Uterus (tissue), 4 donors: Measurements from ENCODE around the gene CATSPER4. TPM values are rescaled to one million over a fixed set of nuclear protein-coding genes. Genes with fewer than 3 reads are reported as not detected.

Experiments used
- DNase-seq, 2 donors: peaks; one replicate each; pipeline ENCODE4 v3.0.0-alpha.2; 2019 to 2020
- H3K27ac ChIP-seq, 2 donors: fragments of 200-600 bp; sonication (generic); 1 replicate in 1 of 2; 2 replicates in 1 of 2; pipeline ENCODE4 v1.5.1; 2016 to 2018
- H3K27me3 ChIP-seq, 2 donors: fragments of 200-600 bp; sonication (generic); one replicate each; pipeline ENCODE4 v1.5.1; 2018 to 2019; ENCODE audit warnings: control low read depth in 1 of 2
- H3K36me3 ChIP-seq, 2 donors: fragments of 200-600 bp; sonication (generic); one replicate each; pipeline ENCODE4 v1.5.1; 2019; ENCODE audit warnings: control low read depth in 1 of 2
- H3K4me1 ChIP-seq, 2 donors: fragments of 200-600 bp; sonication (generic); one replicate each; pipeline ENCODE4 v1.5.1; 2018 to 2019; ENCODE audit warnings: control low read depth in 1 of 2
- H3K4me3 ChIP-seq, 2 donors: fragments of 200-600 bp; sonication (generic); 1 replicate in 1 of 2; 2 replicates in 1 of 2; pipeline ENCODE4 v1.5.1; 2018 to 2019; ENCODE audit warnings: mild to moderate bottlenecking in 1 of 2
- H3K9me3 ChIP-seq, 2 donors: fragments of 200-600 bp; sonication (generic); one replicate each; pipeline ENCODE4 v1.5.1; 2019; ENCODE audit warnings: control low read depth in 1 of 2
- POLR2A ChIP-seq, 2 donors: fragments of 450-650 bp; IDR thresholded peaks; one replicate each; pipeline ENCODE4 v1.6.1; 2016; ENCODE audit warnings: antibody characterized with exemption in 2 of 2, mild to moderate bottlenecking in 1 of 2, moderate library complexity in 1 of 2
- intact Hi-C: fragments of 100-400 bp; cut with DNase I; formaldehyde crosslinking; loops from one replicate; pipeline ENCODE4 v1.15.1; 2023; ENCODE audit warnings: low total_unique reads
- total RNA-seq, 4 donors: library from RNA; depleted of rRNA in 3 of 4; stranded (reverse); fragments of >200 nt in 3 of 4; gene quantifications; one replicate each; pipeline versions ENCODE4 v1.1.0 to v1.2.4, GENCODE V29; 2014 to 2023
- TF ChIP-seq, protein P1 (sequence below), 4 experiments: fragments of 200-600 bp in 2 of 4; fragments of 450-650 bp in 2 of 4; sonication (generic) in 2 of 4; IDR thresholded peaks; one replicate each; pipeline ENCODE4 v1.5.1; 2016 to 2019; ENCODE audit warnings: antibody characterized with exemption in 4 of 4, mild to moderate bottlenecking in 2 of 4, moderate library complexity in 1 of 4
- donor health status: DM: yes; HTN: yes; CAD: no.

The CATSPER4 gene
- not detected for total RNA-seq

DNA sequence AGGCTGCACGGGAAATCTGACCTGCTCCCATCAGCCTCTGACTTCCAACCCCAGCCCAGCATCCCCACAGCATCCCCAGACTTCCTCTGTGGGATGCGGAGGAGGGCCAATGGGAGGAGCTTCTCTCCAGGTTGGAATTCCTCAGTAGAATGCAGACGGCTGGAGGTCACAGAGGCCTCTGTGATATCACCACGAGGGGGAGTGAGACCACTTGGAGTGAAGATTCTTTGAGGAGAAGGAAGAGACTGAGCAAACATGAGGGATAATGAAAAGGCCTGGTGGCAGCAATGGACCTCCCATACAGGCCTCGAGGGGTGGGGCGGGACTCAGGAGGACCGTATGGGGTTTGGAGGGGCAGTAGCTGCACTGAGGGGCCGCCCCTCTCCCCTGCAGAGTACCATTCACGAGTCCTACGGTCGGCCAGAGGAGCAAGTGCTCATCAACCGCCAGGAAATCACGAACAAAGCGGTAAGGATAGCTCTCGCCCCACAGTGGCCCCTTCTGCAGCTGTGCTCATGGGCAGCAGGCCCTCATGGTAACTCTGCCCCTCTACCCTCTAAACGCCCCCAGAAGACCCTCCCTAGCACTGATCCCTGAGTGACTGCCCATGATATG, at the start of gene CATSPER4:
Gene CATSPER4 (plus strand): TSS at position 230 of the 615 bp plus-strand sequence. CDS start 26 bp downstream, at position 256.
- H3K36me3 ChIP-seq: no peaks in the 10 kb centered on the region
- H3K27me3 ChIP-seq: no peaks in the 10 kb centered on the region
- no peak within 1 kb of the TSS for H3K27ac ChIP-seq
- no peaks in the 10 kb centered on the region for H3K9me3 ChIP-seq
- no peak for DNase-seq
- no peak within 1 kb of the TSS for H3K4me3 ChIP-seq
- no peak for TF ChIP-seq POLR2A (IDR thresholded peaks at IDR 0.05)
- TF ChIP-seq, protein P1, sequence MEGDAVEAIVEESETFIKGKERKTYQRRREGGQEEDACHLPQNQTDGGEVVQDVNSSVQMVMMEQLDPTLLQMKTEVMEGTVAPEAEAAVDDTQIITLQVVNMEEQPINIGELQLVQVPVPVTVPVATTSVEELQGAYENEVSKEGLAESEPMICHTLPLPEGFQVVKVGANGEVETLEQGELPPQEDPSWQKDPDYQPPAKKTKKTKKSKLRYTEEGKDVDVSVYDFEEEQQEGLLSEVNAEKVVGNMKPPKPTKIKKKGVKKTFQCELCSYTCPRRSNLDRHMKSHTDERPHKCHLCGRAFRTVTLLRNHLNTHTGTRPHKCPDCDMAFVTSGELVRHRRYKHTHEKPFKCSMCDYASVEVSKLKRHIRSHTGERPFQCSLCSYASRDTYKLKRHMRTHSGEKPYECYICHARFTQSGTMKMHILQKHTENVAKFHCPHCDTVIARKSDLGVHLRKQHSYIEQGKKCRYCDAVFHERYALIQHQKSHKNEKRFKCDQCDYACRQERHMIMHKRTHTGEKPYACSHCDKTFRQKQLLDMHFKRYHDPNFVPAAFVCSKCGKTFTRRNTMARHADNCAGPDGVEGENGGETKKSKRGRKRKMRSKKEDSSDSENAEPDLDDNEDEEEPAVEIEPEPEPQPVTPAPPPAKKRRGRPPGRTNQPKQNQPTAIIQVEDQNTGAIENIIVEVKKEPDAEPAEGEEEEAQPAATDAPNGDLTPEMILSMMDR (IDR thresholded peaks at IDR 0.05): no peak
- intact Hi-C loops: no loop called here
- no peaks in the 10 kb centered on the region for H3K4me1 ChIP-seq

DNA sequence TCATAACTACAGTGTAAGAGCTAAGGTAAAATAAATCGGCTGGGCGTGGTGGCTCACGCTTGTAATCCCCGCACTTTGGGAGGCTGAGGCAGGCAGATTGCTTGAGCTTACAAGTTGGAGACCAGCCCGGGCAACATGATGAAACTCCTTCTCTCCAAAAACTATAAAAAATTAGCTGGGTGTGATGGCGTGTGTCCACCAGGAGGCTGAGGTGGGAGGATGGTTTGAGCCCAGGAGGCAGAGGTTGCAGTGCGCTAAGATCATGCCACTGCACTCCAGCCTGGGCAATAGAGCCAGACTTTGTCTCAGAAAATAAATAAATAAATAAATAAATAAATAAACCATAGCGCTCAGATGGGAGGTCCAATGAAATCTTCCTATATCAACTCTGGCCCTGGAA, 48.2 kb upstream of the CATSPER4 start:
- H3K36me3 ChIP-seq: no peaks in the 10 kb centered on the region
- DNase-seq: no peak
- H3K4me3 ChIP-seq: no peak overlapping the region
- intact Hi-C loops: no loop called here
- no peak overlapping the region for H3K27ac ChIP-seq
- H3K27me3 ChIP-seq: no peaks in the 10 kb centered on the region
- no peaks in the 10 kb centered on the region for H3K4me1 ChIP-seq
- no peak for TF ChIP-seq POLR2A (IDR thresholded peaks at IDR 0.05)
- TF ChIP-seq, protein P1 (IDR thresholded peaks at IDR 0.05): no peak
- no peaks in the 10 kb centered on the region for H3K9me3 ChIP-seq

DNA sequence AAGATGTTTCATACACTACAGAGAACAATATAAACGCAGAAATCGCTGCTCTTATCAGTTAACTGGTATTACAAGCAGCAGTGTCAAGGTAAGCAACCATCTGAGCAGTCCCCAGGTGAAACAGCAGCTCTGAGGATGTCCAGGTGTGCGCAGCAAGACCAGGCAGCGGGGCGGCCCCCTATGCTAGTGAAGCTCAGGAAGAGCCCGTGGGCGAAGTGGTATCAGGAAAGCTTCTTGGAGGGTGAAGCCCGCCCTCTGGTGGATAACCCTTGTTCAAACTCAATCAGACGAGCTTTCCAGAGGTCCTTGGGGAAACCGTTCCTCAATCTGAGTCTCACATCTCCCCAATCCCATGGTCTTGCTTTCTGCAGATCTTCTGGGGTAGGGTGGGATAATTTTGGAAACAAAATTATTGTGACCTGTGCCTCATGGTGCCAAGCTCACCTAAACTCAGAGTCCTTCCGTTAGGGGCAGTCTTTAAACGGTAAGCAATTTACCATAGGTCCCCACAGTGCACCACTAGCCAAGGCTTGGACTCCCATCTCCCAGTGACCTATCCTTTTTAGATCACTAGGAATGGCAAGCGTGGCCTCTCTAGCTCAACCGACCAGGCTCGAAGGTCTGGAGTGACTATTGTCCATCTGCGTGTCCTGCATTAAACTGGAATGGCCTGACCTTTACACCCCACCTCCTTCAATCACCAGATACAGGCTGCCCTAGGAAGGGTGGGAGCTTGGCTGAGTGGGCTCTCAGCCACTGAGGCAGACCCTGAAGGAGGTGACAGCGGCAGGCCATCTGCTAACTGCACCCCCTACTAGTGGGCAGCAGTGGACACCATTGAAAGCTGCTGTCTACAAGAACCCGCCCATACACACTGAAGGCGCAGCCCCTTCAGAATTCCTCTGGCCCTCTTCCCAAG, 45.1 kb upstream of the CATSPER4 start:
- no peaks in the 10 kb centered on the region for H3K27me3 ChIP-seq
- H3K9me3 ChIP-seq: no peaks in the 10 kb centered on the region
- no peak overlapping the region for H3K27ac ChIP-seq
- H3K4me1 ChIP-seq: no peaks in the 10 kb centered on the region
- TF ChIP-seq POLR2A (IDR thresholded peaks at IDR 0.05): no peak
- TF ChIP-seq, protein P1 (IDR thresholded peaks at IDR 0.05): peak; percentile 76 to 81 (median 76)
- intact Hi-C loops: loop anchor here (2.0 to 5.0 kb wide), 2 partner anchors 40 to 108 kb away; no protein-coding TSS in a partner anchor
- peak; percentile 68 to 82 for DNase-seq
- no peak overlapping the region for H3K4me3 ChIP-seq
- H3K36me3 ChIP-seq: no peaks in the 10 kb centered on the region

DNA sequence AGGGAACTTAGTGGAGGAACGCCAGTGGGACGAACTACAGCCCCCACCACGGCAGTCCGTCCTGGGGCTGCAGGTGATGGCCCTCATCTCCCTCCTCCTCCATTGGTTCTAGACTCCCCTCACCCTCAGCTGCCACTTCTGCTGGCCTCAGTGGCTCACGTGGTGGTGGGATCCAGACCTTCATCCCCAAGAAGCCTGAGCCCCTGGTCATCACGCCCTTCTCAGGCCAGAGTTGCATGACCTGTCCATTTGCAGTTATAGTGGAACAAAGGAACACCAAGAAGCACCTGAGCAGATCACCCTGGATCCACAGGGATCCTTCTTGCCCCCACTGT, 44.5 kb upstream of the CATSPER4 start:
- Histone ChIP-seq H3K9me3 (no peaks in the 10 kb centered on the region), H3K27me3 (no peaks in the 10 kb centered on the region), H3K4me1 (no peaks in the 10 kb centered on the region), H3K4me3 (no peak overlapping the region), H3K27ac (no peak overlapping the region), H3K36me3 (no peaks in the 10 kb centered on the region)
- TF ChIP-seq POLR2A (IDR thresholded peaks at IDR 0.05): no peak
- TF ChIP-seq, protein P1 (IDR thresholded peaks at IDR 0.05): no peak
- DNase-seq: no peak
- intact Hi-C loops: loop anchor here (2.0 to 5.0 kb wide), 2 partner anchors 41 to 109 kb away; no protein-coding TSS in a partner anchor

DNA sequence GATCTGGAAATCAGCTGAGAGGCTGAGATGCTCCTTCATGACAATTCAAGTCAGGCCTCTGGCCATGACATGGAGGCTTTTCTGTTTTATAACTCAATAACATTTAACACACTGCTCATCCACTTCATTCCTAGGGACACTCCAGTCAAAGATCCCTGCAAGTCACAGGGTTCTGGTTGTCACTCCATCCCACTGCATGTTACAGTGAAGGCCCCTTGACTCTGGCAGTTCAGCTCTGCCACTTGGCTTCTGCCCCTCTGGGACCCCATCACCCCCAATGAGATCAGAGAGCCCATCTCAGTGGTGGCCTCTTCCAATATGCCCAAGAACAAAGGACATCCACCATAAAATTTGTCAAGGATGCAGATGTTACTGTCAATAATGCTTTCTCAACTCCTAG, 41.5 kb upstream of the CATSPER4 start:
- Histone ChIP-seq H3K4me3 (no peak overlapping the region), H3K27me3 (no peaks in the 10 kb centered on the region), H3K9me3 (no peaks in the 10 kb centered on the region), H3K4me1 (no peaks in the 10 kb centered on the region), H3K36me3 (no peaks in the 10 kb centered on the region), H3K27ac (no peak overlapping the region)
- DNase-seq: no peak
- intact Hi-C loops: loop anchor here (5.0 kb wide), 1 partner anchor 112 kb away; no protein-coding TSS in a partner anchor
- TF ChIP-seq POLR2A (IDR thresholded peaks at IDR 0.05): no peak
- TF ChIP-seq, protein P1 (IDR thresholded peaks at IDR 0.05): no peak
